Measurements from ENCODE around the gene KCNK3. TPM values are rescaled to one million over a fixed set of nuclear protein-coding genes. Genes with fewer than 3 reads are reported as not detected.

KCNK3 gene
- total and polyA plus RNA-seq, 3 donors from 2014 or later: 1.0 to 2.5 (median 1.5) TPM

- no peaks in the 10 kb centered on the region for H3K36me3 ChIP-seq (ENCODE audit: low read depth, missing control alignments)
- no peak overlapping the region for H3K4me3 ChIP-seq
- no peak overlapping the region for H3K27ac ChIP-seq
- no peaks in the 10 kb centered on the region for H3K27me3 ChIP-seq
- intact Hi-C loops (cut with DNase I; ENCODE audit: low total_unique reads): no loop called here
- H3K4me1 ChIP-seq: peaks cover 25% of the 10 kb centered on the region
- no peaks in the 10 kb centered on the region for H3K9me3 ChIP-seq
- WGBS, 2 donors: 62 to 80% methylated on average over 3 of the region's 3 CpGs
- no peak for DNase-seq
- TF ChIP-seq POLR2A (IDR thresholded peaks at IDR 0.05): no peak
- no peak for TF ChIP-seq CTCF (IDR thresholded peaks at IDR 0.05)
Observed at GRCh38 chr2:26702025-26702424, 9.5 kb downstream of the KCNK3 start.

GRCh38 chr2:26704441-26704977 is 12.0 kb downstream of the KCNK3 start:
- DNase-seq: no peak
- H3K36me3 ChIP-seq (ENCODE audit: low read depth, missing control alignments): no peaks in the 10 kb centered on the region
- H3K27ac ChIP-seq: no peak overlapping the region
- WGBS, 2 donors: 40 to 54% methylated on average over 1 to 7 of the region's 7 CpGs
- peaks cover 31% of the 10 kb centered on the region for H3K4me1 ChIP-seq
- TF ChIP-seq CTCF (IDR thresholded peaks at IDR 0.05) (no peak), POLR2A (IDR thresholded peaks at IDR 0.05) (no peak)
- intact Hi-C loops (cut with DNase I; ENCODE audit: low total_unique reads): no loop called here
- no peaks in the 10 kb centered on the region for H3K9me3 ChIP-seq
- H3K27me3 ChIP-seq: no peaks in the 10 kb centered on the region
- no peak overlapping the region for H3K4me3 ChIP-seq

- DNase-seq: no peak
- WGBS, 2 donors: 80 to 81% methylated on average over 5 of the region's 5 CpGs
- Histone ChIP-seq H3K27me3 (no peaks in the 10 kb centered on the region), H3K27ac (no peak overlapping the region), H3K4me3 (no peak overlapping the region), H3K9me3 (no peaks in the 10 kb centered on the region), H3K36me3 (ENCODE audit: low read depth, missing control alignments) (no peaks in the 10 kb centered on the region), H3K4me1 (peaks cover 33% of the 10 kb centered on the region)
- TF ChIP-seq POLR2A (IDR thresholded peaks at IDR 0.05) (no peak), CTCF (IDR thresholded peaks at IDR 0.05) (no peak)
- intact Hi-C loops (cut with DNase I; ENCODE audit: low total_unique reads): no loop called here
Observed at GRCh38 chr2:26705126-26705525, 12.6 kb downstream of the KCNK3 start.

- no peaks in the 10 kb centered on the region for H3K9me3 ChIP-seq
- no peaks in the 10 kb centered on the region for H3K27me3 ChIP-seq
- 70 to 80% methylated on average over 1 to 2 of the region's 3 CpGs for WGBS, 2 donors
- H3K36me3 ChIP-seq (ENCODE audit: low read depth, missing control alignments): no peaks in the 10 kb centered on the region
- H3K4me1 ChIP-seq: peaks cover 41% of the 10 kb centered on the region
- H3K4me3 ChIP-seq: no peak overlapping the region
- DNase-seq: no peak
- no peak overlapping the region for H3K27ac ChIP-seq
- no peak for TF ChIP-seq POLR2A (IDR thresholded peaks at IDR 0.05)
- TF ChIP-seq CTCF (IDR thresholded peaks at IDR 0.05): no peak
- intact Hi-C loops (cut with DNase I; ENCODE audit: low total_unique reads): no loop called here
Observed at GRCh38 chr2:26706093-26706492, 13.6 kb downstream of the KCNK3 start.
